HEK293 (cell line): ENCODE measurements around the gene TIMM9.

Source experiments
- CTCF ChIA-PET: fragments of 350-600 bp; formaldehyde crosslinking; extraction: SDS; loops from one replicate; lab custom pipeline; 2021; ENCODE audit warnings: antibody characterized with exemption; lab: Yijun Ruan, JAX
- POLR2A ChIA-PET: fragments of 300-600 bp; formaldehyde crosslinking; extraction: SDS; loops from one replicate; lab custom pipeline; 2020; ENCODE audit warnings: antibody characterized with exemption, inconsistent platforms; lab: Yijun Ruan, JAX
- H3K27ac ChIP-seq: fragments of 200-500 bp; sonication (Bioruptor generic); 2 replicates; pipeline ENCODE4 v1.5.1; 2014; ENCODE audit warnings: low read depth, low read length, control low read depth, inconsistent platforms; ENCODE audit errors: extremely low read depth
- H3K36me3 ChIP-seq, 2 experiments: fragments of 200-500 bp in 1 of 2; sonication (Bioruptor generic) in 1 of 2; 1 replicate in 1 of 2; 2 replicates in 1 of 2; pipeline ENCODE4 v1.5.1; 2014 to 2017; ENCODE audit warnings: inconsistent platforms in 2 of 2, low read length in 2 of 2; ENCODE audit not compliant: control insufficient read depth in 2 of 2, insufficient read depth in 1 of 2
- H3K4me1 ChIP-seq: fragments of 200-500 bp; sonication (Bioruptor generic); 2 replicates; pipeline ENCODE4 v1.5.1; 2014; ENCODE audit warnings: mild to moderate bottlenecking, low read length, inconsistent platforms; ENCODE audit not compliant: control insufficient read depth, insufficient read depth
- H3K4me3 ChIP-seq: 2 replicates; pipeline ENCODE4 v1.5.1; 2011; ENCODE audit warnings: low read depth, mild to moderate bottlenecking, control low read depth, low read length, moderate library complexity
- H3K9me3 ChIP-seq: fragments of 200-500 bp; sonication (Bioruptor generic); 2 replicates; pipeline ENCODE4 v1.5.1; 2014; ENCODE audit warnings: low read depth, low read length, inconsistent platforms; ENCODE audit not compliant: control insufficient read depth, insufficient read depth
- BCL11A ChIP-seq: fragments of 450-650 bp; formaldehyde crosslinking; IDR thresholded peaks from 2 replicates; pipeline ENCODE4 v1.5.1; 2016; ENCODE audit warnings: low read depth, missing biosample characterization, missing genetic modification characterization
- CTCF ChIP-seq: fragments of 450-650 bp; formaldehyde crosslinking; IDR thresholded peaks from 2 replicates; pipeline ENCODE4 v1.5.1; 2016; ENCODE audit warnings: missing biosample characterization, missing genetic modification characterization
- HOXC10 ChIP-seq: sonication (generic); formaldehyde crosslinking; IDR thresholded peaks from 2 replicates; pipeline ENCODE4 v1.8.1; 2023; ENCODE audit warnings: mild to moderate bottlenecking, missing genetic modification reagents
- IKZF3 ChIP-seq: fragments of 450-650 bp; IDR thresholded peaks from 2 replicates; pipeline ENCODE4 v1.5.0; 2018; ENCODE audit warnings: missing biosample characterization, mild to moderate bottlenecking, missing genetic modification characterization, moderate library complexity
- KLF1 ChIP-seq: fragments of 450-650 bp; formaldehyde crosslinking; IDR thresholded peaks from 2 replicates; pipeline ENCODE4 v1.5.1; 2016; ENCODE audit warnings: missing biosample characterization, missing genetic modification characterization
- KLF10 ChIP-seq: fragments of 450-650 bp; IDR thresholded peaks from 2 replicates; pipeline ENCODE4 v1.5.1; 2018; ENCODE audit warnings: missing biosample characterization, mild to moderate bottlenecking, missing genetic modification characterization
- PRDM1 ChIP-seq: fragments of 450-650 bp; formaldehyde crosslinking; IDR thresholded peaks from 2 replicates; pipeline ENCODE4; 2016; ENCODE audit warnings: missing biosample characterization, missing genetic modification characterization
- SP3 ChIP-seq: fragments of 450-650 bp; formaldehyde crosslinking; IDR thresholded peaks from 2 replicates; pipeline ENCODE4 v1.5.1; 2016; ENCODE audit warnings: missing biosample characterization, missing genetic modification characterization
- YY1 ChIP-seq: fragments of 450-650 bp; formaldehyde crosslinking; IDR thresholded peaks from 2 replicates; pipeline ENCODE4 v1.5.1; 2018; ENCODE audit warnings: missing biosample characterization, missing genetic modification characterization
- YY2 ChIP-seq: fragments of 450-650 bp; formaldehyde crosslinking; IDR thresholded peaks from 2 replicates; pipeline ENCODE4 v1.5.1; 2016; ENCODE audit warnings: missing biosample characterization, missing genetic modification characterization
- ZBTB20 ChIP-seq: fragments of 450-650 bp; formaldehyde crosslinking; IDR thresholded peaks from 2 replicates; pipeline ENCODE4 v1.5.1; 2016; ENCODE audit warnings: missing biosample characterization, missing genetic modification characterization
- ZBTB26 ChIP-seq: fragments of 450-650 bp; formaldehyde crosslinking; optimal IDR thresholded peaks from 2 replicates; pipeline ENCODE3; 2016; ENCODE audit warnings: missing biosample characterization, mild to moderate bottlenecking, missing genetic modification characterization
- ZFHX2 ChIP-seq: fragments of 450-650 bp; formaldehyde crosslinking; conservative IDR thresholded peaks from 2 replicates; pipeline ENCODE4 v1.5.1; 2016; ENCODE audit warnings: missing biosample characterization, missing genetic modification characterization
- ZNF146 ChIP-seq: fragments of 450-650 bp; formaldehyde crosslinking; IDR thresholded peaks from 2 replicates; pipeline ENCODE4 v1.5.1; 2016; ENCODE audit warnings: missing biosample characterization, missing genetic modification characterization
- ZNF16 ChIP-seq: fragments of 450-650 bp; formaldehyde crosslinking; IDR thresholded peaks from 2 replicates; pipeline ENCODE4 v1.5.1; 2016; ENCODE audit warnings: low read depth, missing biosample characterization, missing genetic modification characterization
- ZNF169 ChIP-seq: fragments of 450-650 bp; formaldehyde crosslinking; IDR thresholded peaks from 2 replicates; pipeline ENCODE4 v1.5.1; 2016; ENCODE audit warnings: missing biosample characterization, missing genetic modification characterization
- ZNF248 ChIP-seq: fragments of 450-650 bp; formaldehyde crosslinking; IDR thresholded peaks from 2 replicates; pipeline ENCODE4 v1.5.1; 2017; ENCODE audit warnings: missing biosample characterization, missing genetic modification characterization
- ZNF266 ChIP-seq: fragments of 450-650 bp; formaldehyde crosslinking; IDR thresholded peaks from 2 replicates; pipeline ENCODE4 v1.5.1; 2016; ENCODE audit warnings: missing biosample characterization, missing genetic modification characterization, low read depth
- ZNF292 ChIP-seq: fragments of 450-650 bp; formaldehyde crosslinking; IDR thresholded peaks from 2 replicates; pipeline ENCODE4 v1.5.1; 2016; ENCODE audit warnings: low read depth, missing biosample characterization, missing genetic modification characterization, borderline replicate concordance
- ZNF302 ChIP-seq: fragments of 450-650 bp; formaldehyde crosslinking; IDR thresholded peaks from 2 replicates; pipeline ENCODE4 v1.5.1; 2016; ENCODE audit warnings: missing biosample characterization, missing genetic modification characterization, low read depth
- ZNF571 ChIP-seq: fragments of 450-650 bp; formaldehyde crosslinking; IDR thresholded peaks from 2 replicates; pipeline ENCODE4 v1.5.0; 2017; ENCODE audit warnings: missing biosample characterization, missing genetic modification characterization
- ZNF623 ChIP-seq: fragments of 450-650 bp; formaldehyde crosslinking; IDR thresholded peaks from 2 replicates; pipeline ENCODE4 v1.5.1; 2016; ENCODE audit warnings: missing biosample characterization, missing genetic modification characterization
- ZNF629 ChIP-seq: fragments of 450-650 bp; formaldehyde crosslinking; IDR thresholded peaks from 2 replicates; pipeline ENCODE4 v1.5.1; 2017; ENCODE audit warnings: missing biosample characterization, missing genetic modification characterization
- ZNF785 ChIP-seq: fragments of 450-650 bp; formaldehyde crosslinking; IDR thresholded peaks from 2 replicates; pipeline ENCODE4 v1.5.1; 2016; ENCODE audit warnings: missing biosample characterization, missing genetic modification characterization
- ZNF791 ChIP-seq: fragments of 450-650 bp; formaldehyde crosslinking; IDR thresholded peaks from 2 replicates; pipeline ENCODE4 v1.5.1; 2016; ENCODE audit warnings: missing biosample characterization, missing genetic modification characterization
- ZNF792 ChIP-seq: fragments of 450-650 bp; formaldehyde crosslinking; IDR thresholded peaks from 2 replicates; pipeline ENCODE4 v1.5.1; 2016; ENCODE audit warnings: missing biosample characterization, missing genetic modification characterization
- ZNF837 ChIP-seq: fragments of 450-650 bp; formaldehyde crosslinking; IDR thresholded peaks from 2 replicates; pipeline ENCODE4 v1.5.1; 2016; ENCODE audit warnings: missing biosample characterization, missing genetic modification characterization
- ZXDB ChIP-seq: fragments of 450-650 bp; formaldehyde crosslinking; IDR thresholded peaks from 2 replicates; pipeline ENCODE4 v1.5.1; 2016; ENCODE audit warnings: missing biosample characterization, missing genetic modification characterization
- TF ChIP-seq, protein P1 (sequence below): fragments of 450-650 bp; formaldehyde crosslinking; IDR thresholded peaks from 2 replicates; pipeline ENCODE4 v1.5.1; 2016; ENCODE audit warnings: missing biosample characterization, missing genetic modification characterization

Gene TIMM9

DNA sequence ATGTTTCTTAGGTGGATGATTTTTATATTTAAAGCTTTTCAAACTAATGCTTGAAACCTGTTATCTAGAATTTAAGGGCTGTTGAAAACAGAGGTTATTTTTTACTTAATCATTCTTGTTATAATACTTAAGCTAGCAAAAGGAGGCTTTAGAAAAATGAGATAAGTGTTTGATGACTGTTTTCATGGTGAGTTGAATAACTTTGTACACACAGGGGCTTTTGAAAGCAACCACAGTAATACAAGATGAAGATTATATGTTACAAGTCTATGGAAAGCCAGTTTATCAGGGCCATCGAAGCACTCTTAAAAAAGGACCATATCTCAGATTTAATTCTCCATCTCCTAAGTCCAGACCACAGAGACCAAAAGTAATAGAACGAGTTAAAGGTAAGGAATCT lies 33.4 kb upstream of the TIMM9 start:
- CTCF ChIA-PET, result no interaction called here
- Histone ChIP-seq H3K4me3 (no peak overlapping the region), H3K4me1 (0 out of 2 replicates have a peak, but pooled peaks cover 3% of the 10 kb centered on the region), H3K27ac (no peak overlapping the region), H3K9me3 (no peaks in the 10 kb centered on the region), H3K36me3 (peaks cover 27 to 38% of the 10 kb centered on the region in 2 experiments)
- POLR2A ChIA-PET, result no interaction called here
- TF ChIP-seq ZXDB (tag by site-specific recombination) (no peak), ZNF248 (tag by site-specific recombination) (no peak), KLF10 (tag by site-specific recombination) (no peak), PRDM1 (tag by site-specific recombination) (no peak), CTCF (no peak), YY1 (tag by site-specific recombination) (no peak), ZNF16 (tag by site-specific recombination) (no peak), ZBTB26 (no peak), YY2 (tag by site-specific recombination) (no peak), ZNF837 (tag by site-specific recombination) (no peak), HOXC10 (CRISPR knock-in tag) (no peak), ZNF629 (tag by site-specific recombination) (no peak), SP3 (tag by site-specific recombination) (no peak), ZNF792 (no peak)
- TF ChIP-seq, protein P1, sequence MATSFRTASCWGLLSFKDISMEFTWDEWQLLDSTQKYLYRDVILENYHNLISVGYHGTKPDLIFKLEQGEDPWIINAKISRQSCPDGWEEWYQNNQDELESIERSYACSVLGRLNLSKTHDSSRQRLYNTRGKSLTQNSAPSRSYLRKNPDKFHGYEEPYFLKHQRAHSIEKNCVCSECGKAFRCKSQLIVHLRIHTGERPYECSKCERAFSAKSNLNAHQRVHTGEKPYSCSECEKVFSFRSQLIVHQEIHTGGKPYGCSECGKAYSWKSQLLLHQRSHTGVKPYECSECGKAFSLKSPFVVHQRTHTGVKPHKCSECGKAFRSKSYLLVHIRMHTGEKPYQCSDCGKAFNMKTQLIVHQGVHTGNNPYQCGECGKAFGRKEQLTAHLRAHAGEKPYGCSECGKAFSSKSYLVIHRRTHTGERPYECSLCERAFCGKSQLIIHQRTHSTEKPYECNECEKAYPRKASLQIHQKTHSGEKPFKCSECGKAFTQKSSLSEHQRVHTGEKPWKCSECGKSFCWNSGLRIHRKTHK, result no peak

DNA sequence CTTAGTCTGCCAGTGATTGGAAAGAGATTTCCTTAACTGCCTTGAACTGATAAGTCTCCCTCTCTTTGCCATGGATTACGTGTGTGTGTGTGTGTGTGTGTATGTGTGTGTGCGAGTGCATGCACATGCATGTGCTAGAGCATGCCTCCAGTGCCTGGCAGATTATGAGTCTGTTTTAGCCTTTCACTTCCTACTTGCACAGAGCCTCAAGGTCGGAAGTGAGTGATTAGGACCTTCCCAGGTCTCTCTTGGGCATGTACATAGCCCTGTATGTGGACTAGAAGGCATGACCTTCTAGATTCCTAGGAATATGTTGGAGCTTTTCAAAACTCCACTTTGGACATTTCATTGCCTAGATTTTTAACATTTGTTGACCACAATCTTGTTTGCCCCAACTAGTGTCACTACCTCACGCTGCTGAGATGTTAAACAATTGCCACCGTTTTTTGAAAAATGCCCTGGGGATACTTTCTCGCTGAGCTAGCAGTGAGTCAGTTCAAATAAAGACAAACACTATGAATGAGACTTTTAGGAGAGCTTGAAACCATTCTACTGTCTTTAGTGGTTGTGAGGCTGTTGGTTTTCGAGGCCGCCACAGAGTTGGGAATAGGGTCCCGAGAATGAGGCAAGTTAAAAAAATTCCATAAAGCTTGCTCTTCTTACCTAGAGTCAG lies 28.4 kb upstream of the TIMM9 start:
- Histone ChIP-seq H3K9me3 (no peaks in the 10 kb centered on the region), H3K4me3 (no peak overlapping the region), H3K4me1 (no peaks in the 10 kb centered on the region), H3K27ac (no peak overlapping the region), H3K36me3 (peaks cover 28 to 48% of the 10 kb centered on the region in 2 experiments)
- ChIA-PET POLR2A (no interaction called here), CTCF (interaction anchor here (0.7 to 1.0 kb wide), 2 partner anchors 10 to 60 kb away, joined by 3 read pairs; partner anchors contain the start of gene TOMM20L)
- TF ChIP-seq BCL11A (tag by site-specific recombination) (no peak), ZNF629 (tag by site-specific recombination) (no peak), ZBTB20 (tag by site-specific recombination) (no peak), IKZF3 (tag by site-specific recombination) (no peak), ZNF146 (tag by site-specific recombination) (no peak), ZNF169 (tag by site-specific recombination) (no peak), ZNF571 (tag by site-specific recombination) (no peak), ZNF791 (tag by site-specific recombination) (no peak), ZNF292 (tag by site-specific recombination) (no peak), ZFHX2 (no peak), ZNF266 (no peak), ZNF785 (tag by site-specific recombination) (no peak), ZNF302 (no peak), ZNF623 (tag by site-specific recombination) (no peak), KLF1 (tag by site-specific recombination) (no peak)
